Stomach (tissue), 9 donors: ENCODE measurements around the gene ATP9B. TPM values are rescaled to one million over a fixed set of nuclear protein-coding genes. Genes with fewer than 3 reads are reported as not detected.

Experiments used
- DNase-seq, 2 donors: peaks; one replicate each; pipeline versions ENCODE4 v3.0.0 to v3.0.0-alpha.2; 2013 to 2019
- H3K27ac ChIP-seq, 5 donors: fragments of 200-600 bp in 4 of 5; sonication (generic) in 4 of 5; one replicate each; pipeline ENCODE4 v1.5.1; 2013 to 2019; ENCODE audit warnings: mild to moderate bottlenecking in 1 of 5, moderate library complexity in 1 of 5
- H3K27me3 ChIP-seq, 3 donors: fragments of 200-600 bp; sonication (generic); one replicate each; pipeline ENCODE4 v1.5.1; 2017 to 2019; ENCODE audit warnings: mixed run types in 1 of 3
- H3K36me3 ChIP-seq, 4 donors: fragments of 200-600 bp; sonication (generic); 1 replicate in 3 of 4; 2 replicates in 1 of 4; pipeline ENCODE4 v1.5.1; 2016 to 2019
- H3K4me1 ChIP-seq, 4 donors: fragments of 200-600 bp; sonication (generic); one replicate each; pipeline ENCODE4 v1.5.1; 2016 to 2019
- H3K4me3 ChIP-seq, 4 donors: fragments of 200-600 bp; sonication (generic) in 3 of 4; one replicate each; pipeline ENCODE4 v1.5.1; 2016 to 2019; ENCODE audit warnings: mild to moderate bottlenecking in 1 of 4
- H3K9me3 ChIP-seq, 4 donors: fragments of 200-600 bp; sonication (generic); one replicate each; pipeline ENCODE4 v1.5.1; 2016 to 2019
- CTCF ChIP-seq, 7 experiments: fragments of 450-650 bp in 4 of 7; fragments of 200-600 bp in 3 of 7; sonication (generic) in 3 of 7; IDR thresholded peaks; one replicate each; pipeline ENCODE4 v1.5.1; 2016 to 2019; ENCODE audit warnings: antibody characterized with exemption in 7 of 7, control low read depth in 2 of 7, mild to moderate bottlenecking in 1 of 7
- EP300 ChIP-seq: sonication (generic); formaldehyde crosslinking; IDR thresholded peaks from one replicate; pipeline ENCODE4 v1.6.1; 2017; ENCODE audit warnings: antibody characterized with exemption
- POLR2A ChIP-seq, 4 donors: fragments of 450-650 bp; IDR thresholded peaks; one replicate each; pipeline ENCODE4 v1.6.1; 2016; ENCODE audit warnings: antibody characterized with exemption in 4 of 4, control low read depth in 2 of 4, mild to moderate bottlenecking in 1 of 4, moderate library complexity in 1 of 4
- POLR2AphosphoS5 ChIP-seq, 3 donors: sonication (generic); formaldehyde crosslinking; IDR thresholded peaks; one replicate each; pipeline ENCODE4 v1.6.1; 2016; ENCODE audit warnings: antibody characterized with exemption in 3 of 3
- WGBS, 5 donors: extraction: QIAGEN DNeasy Blood & Tissue Kit in 3 of 5; methylation state at CpG; one replicate each; pipeline versions ENCODE4 v1.1.5 to v1.1.7; 2013 to 2018; 5-methylcytosine and 5-hydroxymethylcytosine counted together
- intact Hi-C: fragments of 100-400 bp; cut with DNase I; formaldehyde crosslinking; loops from one replicate; pipeline ENCODE4 v1.15.1; 2023; ENCODE audit warnings: low total_unique reads
- polyA plus RNA-seq, 3 donors: library from polyadenylated mRNA; stranded (reverse); fragments of 200-250 nt; gene quantifications; one replicate each; pipeline ENCODE4 v1.2.3, GENCODE V29; 2013
- total RNA-seq, 5 donors: library from RNA; depleted of rRNA; stranded (reverse); fragments of >200 nt; gene quantifications; one replicate each; pipeline versions ENCODE4 v1.1.0 to v1.2.3, GENCODE V29; 2014 to 2016
- donor health status: healthy with polysubstance abuse.
- donor health status: Bipolar disorder and iron deficiency.
- donor health status: healthy.

Gene ATP9B
- total and polyA plus RNA-seq, 8 donors: 10.6 to 128 (median 34.9) TPM

- Histone ChIP-seq H3K4me1 (peaks cover 0 to 5% (median 0%) of the 10 kb centered on the region in 4 donors), H3K4me3 (no peak overlapping the region), H3K36me3 (peaks cover 8 to 36% (median 28%) of the 10 kb centered on the region in 4 donors), H3K27me3 (no peaks in the 10 kb centered on the region), H3K9me3 (no peaks in the 10 kb centered on the region), H3K27ac (no peak overlapping the region)
- 87 to 90% (median 89%) methylated on average over 15 to 16 of the region's 16 CpGs for WGBS, 5 donors
- intact Hi-C loops: no loop called here
- DNase-seq: no peak
- no peak for TF ChIP-seq POLR2AphosphoS5 (IDR thresholded peaks at IDR 0.05)
- no peak for TF ChIP-seq CTCF (IDR thresholded peaks at IDR 0.05)
- no peak for TF ChIP-seq POLR2A (IDR thresholded peaks at IDR 0.05)
- no peak for TF ChIP-seq EP300
These were observed 141.1 kb downstream of the ATP9B start for GRCh38 chr18:79210002-79210910.

GRCh38 chr18:79211844-79212243 is 142.7 kb downstream of the ATP9B start:
- H3K4me1 ChIP-seq: peaks cover 0 to 5% (median 0%) of the 10 kb centered on the region in 4 donors

GRCh38 chr18:79214056-79214455 is 144.9 kb downstream of the ATP9B start:
- TF ChIP-seq POLR2AphosphoS5 (IDR thresholded peaks at IDR 0.05) (no peak), CTCF (IDR thresholded peaks at IDR 0.05) (no peak), POLR2A (IDR thresholded peaks at IDR 0.05) (no peak), EP300 (no peak)
- WGBS, 5 donors: 93 to 99% (median 96%) methylated on average over 3 of the region's 3 CpGs
- intact Hi-C loops: no loop called here
- Histone ChIP-seq H3K9me3 (no peaks in the 10 kb centered on the region), H3K36me3 (peaks cover 0 to 18% (median 16%) of the 10 kb centered on the region in 4 donors), H3K27me3 (no peaks in the 10 kb centered on the region), H3K4me1 (peaks cover 0 to 5% (median 0%) of the 10 kb centered on the region in 4 donors), H3K27ac (no peak overlapping the region), H3K4me3 (no peak overlapping the region)
- no peak for DNase-seq

More at GRCh38 chr18:79211844-79212243, 142.7 kb downstream of the ATP9B start:
- Histone ChIP-seq H3K36me3 (peaks cover 8 to 37% (median 25%) of the 10 kb centered on the region in 4 donors), H3K27ac (no peak overlapping the region), H3K27me3 (no peaks in the 10 kb centered on the region), H3K9me3 (no peaks in the 10 kb centered on the region), H3K4me3 (no peak overlapping the region)
- no peak for TF ChIP-seq POLR2AphosphoS5 (IDR thresholded peaks at IDR 0.05)
- no peak for TF ChIP-seq CTCF (IDR thresholded peaks at IDR 0.05)
- TF ChIP-seq EP300: no peak
- TF ChIP-seq POLR2A (IDR thresholded peaks at IDR 0.05): no peak
- 78 to 89% (median 83%) methylated on average over 5 of the region's 5 CpGs for WGBS, 5 donors
- intact Hi-C loops: no loop called here
- no peak for DNase-seq

- TF ChIP-seq EP300 (no peak), POLR2A (IDR thresholded peaks at IDR 0.05) (no peak), POLR2AphosphoS5 (IDR thresholded peaks at IDR 0.05) (no peak), CTCF (IDR thresholded peaks at IDR 0.05) (no peak)
- DNase-seq: no peak
- Histone ChIP-seq H3K4me3 (no peak overlapping the region), H3K36me3 (peaks cover 0 to 21% (median 9%) of the 10 kb centered on the region in 4 donors), H3K27me3 (no peaks in the 10 kb centered on the region), H3K9me3 (no peaks in the 10 kb centered on the region), H3K4me1 (no peaks in the 10 kb centered on the region), H3K27ac (no peak overlapping the region)
- WGBS, 5 donors: 84 to 93% (median 92%) methylated on average over 6 of the region's 6 CpGs
- intact Hi-C loops: no loop called here
These were observed 147.0 kb downstream of the ATP9B start for GRCh38 chr18:79216176-79216575.
